SIG-M5 treated with dmso at 0.1 percent for 504 hours (cell line): ENCODE data around the gene INO80.
"Not testable (repeated sequence)": the region's sequence is repeated elsewhere in the genome, so short reads cannot be mapped to it uniquely, and the experiment has no call there.

Source experiments
- DNase-seq: peaks from one replicate; lab custom pipeline; 2025; ENCODE audit not compliant: unreplicated experiment; lab: John Stamatoyannopoulos, UW

Gene INO80, protein sequence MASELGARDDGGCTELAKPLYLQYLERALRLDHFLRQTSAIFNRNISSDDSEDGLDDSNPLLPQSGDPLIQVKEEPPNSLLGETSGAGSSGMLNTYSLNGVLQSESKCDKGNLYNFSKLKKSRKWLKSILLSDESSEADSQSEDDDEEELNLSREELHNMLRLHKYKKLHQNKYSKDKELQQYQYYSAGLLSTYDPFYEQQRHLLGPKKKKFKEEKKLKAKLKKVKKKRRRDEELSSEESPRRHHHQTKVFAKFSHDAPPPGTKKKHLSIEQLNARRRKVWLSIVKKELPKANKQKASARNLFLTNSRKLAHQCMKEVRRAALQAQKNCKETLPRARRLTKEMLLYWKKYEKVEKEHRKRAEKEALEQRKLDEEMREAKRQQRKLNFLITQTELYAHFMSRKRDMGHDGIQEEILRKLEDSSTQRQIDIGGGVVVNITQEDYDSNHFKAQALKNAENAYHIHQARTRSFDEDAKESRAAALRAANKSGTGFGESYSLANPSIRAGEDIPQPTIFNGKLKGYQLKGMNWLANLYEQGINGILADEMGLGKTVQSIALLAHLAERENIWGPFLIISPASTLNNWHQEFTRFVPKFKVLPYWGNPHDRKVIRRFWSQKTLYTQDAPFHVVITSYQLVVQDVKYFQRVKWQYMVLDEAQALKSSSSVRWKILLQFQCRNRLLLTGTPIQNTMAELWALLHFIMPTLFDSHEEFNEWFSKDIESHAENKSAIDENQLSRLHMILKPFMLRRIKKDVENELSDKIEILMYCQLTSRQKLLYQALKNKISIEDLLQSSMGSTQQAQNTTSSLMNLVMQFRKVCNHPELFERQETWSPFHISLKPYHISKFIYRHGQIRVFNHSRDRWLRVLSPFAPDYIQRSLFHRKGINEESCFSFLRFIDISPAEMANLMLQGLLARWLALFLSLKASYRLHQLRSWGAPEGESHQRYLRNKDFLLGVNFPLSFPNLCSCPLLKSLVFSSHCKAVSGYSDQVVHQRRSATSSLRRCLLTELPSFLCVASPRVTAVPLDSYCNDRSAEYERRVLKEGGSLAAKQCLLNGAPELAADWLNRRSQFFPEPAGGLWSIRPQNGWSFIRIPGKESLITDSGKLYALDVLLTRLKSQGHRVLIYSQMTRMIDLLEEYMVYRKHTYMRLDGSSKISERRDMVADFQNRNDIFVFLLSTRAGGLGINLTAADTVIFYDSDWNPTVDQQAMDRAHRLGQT (N-terminal part only)

GRCh38 chr15:41116116-41116961, at the start of gene INO80:
INO80 (minus strand) TSS chr15:41116280; CDS start chr15:41096310, 19,970 bp downstream.
- DNase-seq, result peak; percentile 95

GRCh38 chr15:41161736-41162135, 45.7 kb upstream of the INO80 start:
- no peak for DNase-seq

GRCh38 chr15:41161336-41161735, 45.3 kb upstream of the INO80 start:
- no peak for DNase-seq

DNA sequence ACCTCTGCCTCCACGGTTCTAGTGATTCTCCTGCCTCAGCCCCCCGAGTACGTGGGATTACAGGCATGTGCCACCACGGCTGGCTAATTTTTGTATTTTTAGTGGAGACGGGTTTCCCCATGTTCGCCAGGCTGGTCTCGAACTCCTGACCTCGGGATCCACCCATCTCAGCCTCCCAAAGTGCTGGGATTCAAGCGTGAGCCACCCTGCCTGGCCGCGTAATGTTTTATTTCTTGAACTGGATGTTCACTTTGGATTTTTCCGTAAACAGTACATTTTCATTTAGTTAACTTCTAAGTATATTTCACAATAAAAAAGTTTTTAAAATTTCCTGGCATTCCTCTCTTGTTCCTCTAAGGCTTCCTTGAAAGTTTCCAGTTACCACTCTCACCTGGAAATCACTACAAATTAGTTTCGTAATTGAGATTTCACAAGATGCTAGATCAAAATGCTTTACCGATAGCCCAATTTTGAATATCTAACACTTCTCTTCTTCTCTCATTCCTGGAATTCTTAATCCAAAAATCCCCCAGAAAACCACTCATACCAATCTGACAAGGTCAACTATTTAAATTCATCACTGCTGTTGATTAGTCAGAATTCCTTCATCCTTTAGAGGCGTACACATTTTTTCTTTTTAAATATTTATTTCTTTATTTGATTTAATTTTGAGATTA, 44.7 kb upstream of the INO80 start:
- DNase-seq, result no peak

DNA sequence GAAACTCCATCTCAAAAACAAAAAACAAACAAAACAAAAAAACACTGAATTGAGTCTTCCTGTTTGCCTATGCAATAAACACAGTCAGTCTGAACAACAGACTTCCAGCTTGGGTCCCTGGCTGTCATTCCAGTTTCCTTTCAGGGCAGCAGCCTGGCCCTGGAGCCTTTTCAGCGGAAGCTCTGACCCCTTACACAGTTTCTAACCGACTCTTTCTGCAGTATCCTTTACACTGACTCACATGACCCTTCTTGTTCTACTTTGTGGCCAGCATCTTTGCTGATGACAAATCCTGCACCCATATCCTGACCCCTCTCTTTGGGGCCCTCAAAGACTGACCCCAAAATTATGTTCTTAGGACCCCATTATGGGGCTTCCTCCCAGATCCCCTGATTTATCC, 38.3 kb upstream of the INO80 start:
- no peak for DNase-seq

DNA sequence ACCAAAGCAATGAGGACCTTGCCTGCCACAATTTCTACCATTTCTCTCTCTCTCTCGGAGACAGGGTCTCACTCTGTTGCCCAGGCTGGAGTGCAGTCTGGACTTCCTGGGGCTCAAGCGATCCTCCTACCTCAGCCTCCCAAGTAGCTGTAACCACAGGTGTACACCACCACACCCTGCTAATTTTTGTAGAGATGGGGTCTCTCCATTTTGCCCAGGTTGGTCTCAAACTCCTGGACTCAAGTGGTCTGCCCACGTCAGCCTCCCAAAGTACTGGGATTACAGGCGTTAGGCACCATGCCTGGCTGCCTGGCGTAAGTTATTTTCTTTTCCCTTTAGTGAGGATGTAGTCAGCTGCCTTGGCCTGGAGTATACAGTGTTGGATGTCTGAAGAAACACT, 37.7 kb upstream of the INO80 start:
- no peak for DNase-seq

- no peak for DNase-seq
These were observed 35.4 kb upstream of the INO80 start for GRCh38 chr15:41151451-41152005.

DNA sequence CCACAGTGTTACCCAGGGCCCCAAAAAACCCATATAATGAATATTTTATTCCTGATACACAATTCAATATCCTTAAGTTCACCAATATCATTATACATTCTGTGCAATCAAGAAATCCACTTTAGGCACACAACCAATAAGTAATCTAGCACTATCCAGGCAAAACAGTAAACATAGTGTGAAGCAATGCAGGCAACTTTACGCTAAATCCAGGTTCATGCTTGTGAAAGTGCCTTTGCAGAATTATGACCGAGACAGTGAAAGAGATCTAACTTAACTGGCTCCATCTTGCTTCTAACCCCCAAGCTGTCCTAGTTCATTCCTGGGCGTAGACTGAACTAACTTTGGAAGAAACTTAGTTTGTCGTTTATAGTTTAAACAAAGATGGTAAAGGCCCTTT, 34.2 kb upstream of the INO80 start:
- DNase-seq, result no peak

DNA sequence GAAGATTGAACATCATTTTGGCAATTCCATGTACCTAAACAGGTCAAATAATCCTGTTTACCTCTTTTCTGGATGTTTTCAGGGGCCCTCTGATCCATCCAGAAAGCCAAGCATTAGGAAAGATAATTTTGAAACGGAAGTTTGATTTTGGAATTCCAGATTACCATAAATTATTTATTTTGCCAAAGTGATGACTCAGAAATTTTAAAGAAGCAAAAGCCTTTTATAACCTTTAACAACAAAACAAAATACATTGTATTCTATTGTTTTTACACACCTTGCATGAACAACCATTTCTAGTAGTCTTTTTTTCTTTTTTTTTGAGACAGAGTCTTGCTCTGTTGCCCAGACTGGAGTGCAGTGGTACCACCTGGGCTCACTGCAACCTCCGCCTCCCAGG, 32.0 kb upstream of the INO80 start:
- DNase-seq, result no peak

DNA sequence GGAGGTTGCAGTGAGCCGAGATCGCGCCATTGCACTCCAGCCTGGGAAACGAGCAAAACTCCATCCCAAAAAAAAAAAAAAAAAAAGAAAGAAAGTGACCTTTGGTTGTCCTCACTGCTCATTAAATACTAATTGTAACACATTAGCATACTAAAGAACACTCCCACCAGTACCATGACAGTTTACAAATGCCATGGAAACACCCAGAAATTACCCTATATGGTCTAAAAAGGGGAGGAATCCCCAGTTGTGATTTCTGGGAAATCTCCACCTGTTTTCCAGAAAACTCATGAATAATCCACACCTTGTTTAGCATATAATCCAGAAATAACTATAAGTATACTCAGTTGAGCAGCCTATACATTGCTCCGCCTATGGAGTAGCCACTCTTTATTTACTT, 23.5 kb upstream of the INO80 start:
- DNase-seq, result no peak

DNA sequence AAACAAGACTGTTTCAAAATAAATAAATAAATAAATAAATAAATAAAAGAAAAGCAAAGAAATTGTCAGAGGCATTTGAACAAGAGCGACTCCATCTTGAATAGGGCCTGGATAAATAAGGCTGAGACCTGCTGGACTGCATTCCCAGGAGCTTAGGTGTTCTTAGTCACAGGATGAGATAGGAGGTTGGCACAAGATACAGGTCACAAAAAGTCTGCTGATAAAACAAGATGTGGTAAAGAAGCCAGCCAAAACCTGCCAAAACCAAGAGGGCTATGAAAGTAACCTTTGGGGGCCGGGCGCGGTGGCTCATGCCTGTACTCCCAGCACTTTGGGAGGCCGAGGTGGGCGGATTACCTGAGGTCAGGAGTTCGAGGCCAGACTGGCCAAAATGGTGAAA, 23.0 kb upstream of the INO80 start:
- not testable (repeated sequence) for DNase-seq

DNA sequence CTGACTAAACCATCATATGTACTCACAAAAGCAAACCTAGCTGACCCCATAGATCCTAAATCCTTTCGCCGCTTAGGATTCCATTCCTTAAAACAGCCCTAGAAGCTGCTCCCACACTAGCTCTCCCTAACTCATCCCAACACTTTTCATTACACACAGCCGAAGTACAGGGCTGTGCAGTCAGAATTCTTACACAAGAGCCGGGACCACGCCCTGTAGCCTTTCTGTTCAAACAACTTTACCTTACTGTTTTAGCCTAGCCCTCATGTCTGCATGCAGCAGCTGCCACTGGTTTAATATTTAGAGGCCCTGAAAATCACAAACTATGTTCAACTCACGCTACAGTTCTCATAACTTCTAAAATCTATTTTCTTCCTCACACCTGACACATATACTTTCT, 19.5 kb upstream of the INO80 start:
- DNase-seq, result not testable (repeated sequence)

GRCh38 chr15:41133454-41133853, 17.4 kb upstream of the INO80 start:
- DNase-seq, result no peak

DNA sequence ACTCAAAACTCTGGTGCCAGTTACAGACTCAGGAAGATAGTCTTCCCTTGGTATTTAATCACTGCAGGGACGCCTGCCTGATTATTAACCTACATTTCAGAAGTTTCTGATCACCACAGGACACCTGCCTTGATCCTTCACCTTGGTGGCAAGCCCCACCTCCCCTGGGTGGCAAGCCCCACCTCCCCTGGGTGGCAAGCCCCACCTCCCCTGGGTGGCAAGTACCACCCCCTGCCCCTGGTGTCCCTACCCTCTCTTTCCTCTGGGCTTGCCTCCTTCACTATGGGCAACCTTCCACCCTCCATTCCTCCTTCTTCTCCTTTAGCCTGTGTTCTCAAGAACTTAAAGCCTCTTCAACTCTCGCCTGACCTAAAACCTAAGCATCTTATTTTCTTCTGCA, 16.0 kb upstream of the INO80 start:
- not testable (repeated sequence) for DNase-seq

DNA sequence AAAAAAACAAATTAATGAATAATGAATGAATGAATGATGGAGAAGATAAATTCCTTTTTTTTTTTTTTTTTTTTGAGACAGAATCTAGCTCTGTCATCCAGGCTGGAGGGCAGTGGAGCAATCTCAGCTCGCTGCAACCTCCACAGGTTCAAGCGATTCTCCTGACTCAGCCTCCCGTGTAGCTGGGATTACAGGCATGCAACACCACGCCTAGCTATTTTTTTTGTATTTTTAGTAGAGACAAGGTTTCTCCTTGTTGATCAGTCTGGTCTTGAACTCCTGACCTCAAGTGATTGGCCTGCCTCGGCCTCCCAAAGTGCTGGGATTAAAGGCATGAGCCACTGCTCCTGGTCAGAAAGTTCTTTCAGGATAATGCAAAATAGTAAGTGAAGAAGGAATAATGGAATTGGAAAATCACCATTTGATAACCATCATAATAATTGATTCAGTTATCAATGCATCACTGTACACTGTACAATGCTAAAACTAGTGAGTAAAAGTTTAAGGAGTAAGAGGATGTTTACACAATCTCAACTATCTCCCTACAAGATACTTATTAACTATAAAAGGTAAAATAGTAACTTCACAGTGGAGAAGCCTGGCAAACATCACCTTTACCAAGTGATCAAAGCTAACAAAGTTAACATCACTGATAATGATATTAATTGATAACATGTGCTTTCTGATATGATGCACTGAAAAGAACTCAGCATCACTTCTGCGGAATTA, 12.3 kb upstream of the INO80 start:
- DNase-seq, result no peak

- no peak for DNase-seq
These were observed 10.0 kb upstream of the INO80 start for GRCh38 chr15:41125931-41126642.

- DNase-seq, result no peak
These were observed 9.1 kb upstream of the INO80 start for GRCh38 chr15:41125063-41125669.

DNA sequence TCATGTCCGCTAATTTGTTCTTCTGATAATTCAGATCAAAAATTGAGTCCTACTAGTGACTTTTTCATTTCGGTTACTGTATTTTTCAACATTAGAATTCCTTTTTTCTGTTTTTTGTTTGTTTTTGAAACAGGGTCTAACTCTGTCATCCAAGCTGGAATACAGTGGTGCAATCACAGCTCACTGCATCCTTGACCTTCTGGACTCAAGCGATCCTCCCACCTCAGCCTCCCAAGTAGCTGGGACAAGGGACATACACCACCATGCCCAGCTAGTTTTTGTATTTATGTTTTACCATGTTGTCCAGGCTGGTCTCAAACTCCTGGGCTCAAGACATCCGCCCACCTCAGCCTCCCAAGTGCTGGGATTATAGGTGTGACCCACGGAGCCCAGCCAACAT, 8.0 kb upstream of the INO80 start:
- no peak for DNase-seq
